Cortex of kidney (tissue), 1 donor: ENCODE measurements around the gene TMEFF2.

Source experiments
- DNase-seq: peaks from one replicate; lab custom pipeline; 2025; lab: John Stamatoyannopoulos, UW

Gene TMEFF2

GRCh38 chr2:192064459-192064858 is 130.3 kb downstream of the TMEFF2 start:
- no peak for DNase-seq

GRCh38 chr2:192060161-192060560 is 134.6 kb downstream of the TMEFF2 start:
- no peak for DNase-seq

- no peak for DNase-seq
These were observed 135.5 kb downstream of the TMEFF2 start for GRCh38 chr2:192059266-192059665.

- no peak for DNase-seq
These were observed 140.8 kb downstream of the TMEFF2 start for GRCh38 chr2:192053921-192054320.

GRCh38 chr2:192051533-192051932 is 143.2 kb downstream of the TMEFF2 start:
- DNase-seq, result no peak

- no peak for DNase-seq
These were observed 145.4 kb downstream of the TMEFF2 start for GRCh38 chr2:192049362-192049761.

- DNase-seq, result no peak
These were observed 147.2 kb downstream of the TMEFF2 start for GRCh38 chr2:192047315-192048107.

- no peak for DNase-seq
These were observed 150.2 kb downstream of the TMEFF2 start for GRCh38 chr2:192044496-192044895.

- DNase-seq, result no peak
These were observed 151.4 kb downstream of the TMEFF2 start for GRCh38 chr2:192043216-192043870.

GRCh38 chr2:192042126-192042525 is 152.6 kb downstream of the TMEFF2 start:
- DNase-seq, result no peak

GRCh38 chr2:192038110-192038509 is 156.6 kb downstream of the TMEFF2 start:
- no peak for DNase-seq

GRCh38 chr2:192035731-192036442 is 158.8 kb downstream of the TMEFF2 start:
- no peak for DNase-seq

- no peak for DNase-seq
These were observed 163.9 kb downstream of the TMEFF2 start for GRCh38 chr2:192030856-192031255.

GRCh38 chr2:192030289-192030688 is 164.4 kb downstream of the TMEFF2 start:
- no peak for DNase-seq

- no peak for DNase-seq
These were observed 165.6 kb downstream of the TMEFF2 start for GRCh38 chr2:192029089-192029488.

GRCh38 chr2:192026825-192027120 is 168.0 kb downstream of the TMEFF2 start:
- no peak for DNase-seq

- no peak for DNase-seq
These were observed 168.5 kb downstream of the TMEFF2 start for GRCh38 chr2:192026059-192026824.

GRCh38 chr2:192025637-192026036 is 169.1 kb downstream of the TMEFF2 start:
- no peak for DNase-seq

GRCh38 chr2:192023006-192023405 is 171.7 kb downstream of the TMEFF2 start:
- no peak for DNase-seq

- DNase-seq, result no peak
These were observed 176.9 kb downstream of the TMEFF2 start for GRCh38 chr2:192017844-192018243.

- DNase-seq, result no peak
These were observed 178.5 kb downstream of the TMEFF2 start for GRCh38 chr2:192016265-192016664.

GRCh38 chr2:192013211-192013610 is 181.5 kb downstream of the TMEFF2 start:
- no peak for DNase-seq
